Uterus (tissue), 4 donors: ENCODE results near the gene TMEM106C. TPM values are rescaled to one million over a fixed set of nuclear protein-coding genes. Genes with fewer than 3 reads are reported as not detected.

Source experiments
- DNase-seq, 2 donors: peaks; one replicate each; pipeline ENCODE4 v3.0.0-alpha.2; 2019 to 2020
- H3K27ac ChIP-seq, 2 donors: fragments of 200-600 bp; sonication (generic); 1 replicate in 1 of 2; 2 replicates in 1 of 2; pipeline ENCODE4 v1.5.1; 2016 to 2018
- H3K27me3 ChIP-seq, 2 donors: fragments of 200-600 bp; sonication (generic); one replicate each; pipeline ENCODE4 v1.5.1; 2018 to 2019; ENCODE audit warnings: control low read depth in 1 of 2
- H3K36me3 ChIP-seq, 2 donors: fragments of 200-600 bp; sonication (generic); one replicate each; pipeline ENCODE4 v1.5.1; 2019; ENCODE audit warnings: control low read depth in 1 of 2
- H3K4me1 ChIP-seq, 2 donors: fragments of 200-600 bp; sonication (generic); one replicate each; pipeline ENCODE4 v1.5.1; 2018 to 2019; ENCODE audit warnings: control low read depth in 1 of 2
- H3K4me3 ChIP-seq, 2 donors: fragments of 200-600 bp; sonication (generic); 1 replicate in 1 of 2; 2 replicates in 1 of 2; pipeline ENCODE4 v1.5.1; 2018 to 2019; ENCODE audit warnings: mild to moderate bottlenecking in 1 of 2
- H3K9me3 ChIP-seq, 2 donors: fragments of 200-600 bp; sonication (generic); one replicate each; pipeline ENCODE4 v1.5.1; 2019; ENCODE audit warnings: control low read depth in 1 of 2
- POLR2A ChIP-seq, 2 donors: fragments of 450-650 bp; IDR thresholded peaks; one replicate each; pipeline ENCODE4 v1.6.1; 2016; ENCODE audit warnings: antibody characterized with exemption in 2 of 2, mild to moderate bottlenecking in 1 of 2, moderate library complexity in 1 of 2
- intact Hi-C: fragments of 100-400 bp; cut with DNase I; formaldehyde crosslinking; loops from one replicate; pipeline ENCODE4 v1.15.1; 2023; ENCODE audit warnings: low total_unique reads
- total RNA-seq, 4 donors: library from RNA; depleted of rRNA in 3 of 4; stranded (reverse); fragments of >200 nt in 3 of 4; gene quantifications; one replicate each; pipeline versions ENCODE4 v1.1.0 to v1.2.4, GENCODE V29; 2014 to 2023
- TF ChIP-seq, protein P1 (sequence below), 4 experiments: fragments of 200-600 bp in 2 of 4; fragments of 450-650 bp in 2 of 4; sonication (generic) in 2 of 4; IDR thresholded peaks; one replicate each; pipeline ENCODE4 v1.5.1; 2016 to 2019; ENCODE audit warnings: antibody characterized with exemption in 4 of 4, mild to moderate bottlenecking in 2 of 4, moderate library complexity in 1 of 4
- donor health status: DM: yes; HTN: yes; CAD: no.

The TMEM106C gene
- total RNA-seq, 4 donors from 2014 or later: 54.9 to 157 (median 77.6) TPM

DNA sequence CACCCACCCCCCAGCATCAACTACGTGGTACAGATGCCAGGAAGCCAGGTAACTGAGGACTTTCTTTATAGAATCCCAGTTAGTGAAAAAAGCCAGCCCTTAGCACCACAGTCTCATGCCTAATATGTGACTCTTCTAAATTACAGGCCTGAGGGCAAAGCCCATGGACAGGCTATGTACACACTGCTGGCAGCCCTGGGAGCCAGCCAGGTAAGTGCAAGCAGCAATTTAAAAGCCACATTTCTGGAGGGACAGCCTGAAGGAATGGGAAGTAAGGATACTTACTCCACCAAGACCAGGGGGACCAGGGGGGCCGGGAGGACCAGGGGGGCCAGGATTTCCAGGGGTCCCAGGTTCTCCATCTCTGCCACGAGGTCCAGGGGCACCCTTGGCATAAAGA, 33.9 kb downstream of the TMEM106C start:
- TF ChIP-seq POLR2A (IDR thresholded peaks at IDR 0.05): no peak
- TF ChIP-seq, protein P1, sequence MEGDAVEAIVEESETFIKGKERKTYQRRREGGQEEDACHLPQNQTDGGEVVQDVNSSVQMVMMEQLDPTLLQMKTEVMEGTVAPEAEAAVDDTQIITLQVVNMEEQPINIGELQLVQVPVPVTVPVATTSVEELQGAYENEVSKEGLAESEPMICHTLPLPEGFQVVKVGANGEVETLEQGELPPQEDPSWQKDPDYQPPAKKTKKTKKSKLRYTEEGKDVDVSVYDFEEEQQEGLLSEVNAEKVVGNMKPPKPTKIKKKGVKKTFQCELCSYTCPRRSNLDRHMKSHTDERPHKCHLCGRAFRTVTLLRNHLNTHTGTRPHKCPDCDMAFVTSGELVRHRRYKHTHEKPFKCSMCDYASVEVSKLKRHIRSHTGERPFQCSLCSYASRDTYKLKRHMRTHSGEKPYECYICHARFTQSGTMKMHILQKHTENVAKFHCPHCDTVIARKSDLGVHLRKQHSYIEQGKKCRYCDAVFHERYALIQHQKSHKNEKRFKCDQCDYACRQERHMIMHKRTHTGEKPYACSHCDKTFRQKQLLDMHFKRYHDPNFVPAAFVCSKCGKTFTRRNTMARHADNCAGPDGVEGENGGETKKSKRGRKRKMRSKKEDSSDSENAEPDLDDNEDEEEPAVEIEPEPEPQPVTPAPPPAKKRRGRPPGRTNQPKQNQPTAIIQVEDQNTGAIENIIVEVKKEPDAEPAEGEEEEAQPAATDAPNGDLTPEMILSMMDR (IDR thresholded peaks at IDR 0.05): no peak
- Histone ChIP-seq H3K27me3 (no peaks in the 10 kb centered on the region), H3K4me3 (no peak overlapping the region), H3K4me1 (peaks cover 0 to 3% of the 10 kb centered on the region in 2 donors), H3K36me3 (no peaks in the 10 kb centered on the region), H3K27ac (no peak overlapping the region), H3K9me3 (no peaks in the 10 kb centered on the region)
- intact Hi-C loops: no loop called here
- DNase-seq: no peak

DNA sequence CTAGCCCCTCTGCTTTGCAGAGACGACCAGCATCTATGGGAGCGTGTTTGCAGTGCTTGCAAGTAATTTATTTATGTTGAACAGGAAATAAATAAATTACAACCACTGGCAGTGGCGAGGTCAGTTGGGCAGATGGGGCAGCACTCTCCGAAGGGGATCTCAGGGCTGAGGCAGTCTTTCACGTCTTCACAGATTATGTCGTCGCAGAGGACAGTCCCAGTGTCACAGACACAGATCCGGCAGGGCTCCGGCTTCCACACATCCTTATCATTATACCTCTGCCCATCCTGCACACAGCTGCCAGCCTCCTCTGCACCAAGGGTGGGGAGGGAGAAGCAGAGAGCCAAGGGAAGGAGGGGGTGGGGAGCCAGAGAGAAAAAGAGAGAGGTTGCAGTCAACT, 36.4 kb downstream of the TMEM106C start:
- no peak for TF ChIP-seq POLR2A (IDR thresholded peaks at IDR 0.05)
- TF ChIP-seq, protein P1 (IDR thresholded peaks at IDR 0.05): no peak
- Histone ChIP-seq H3K9me3 (no peaks in the 10 kb centered on the region), H3K4me1 (peaks cover 4 to 19% of the 10 kb centered on the region in 2 donors), H3K4me3 (no peak overlapping the region), H3K27me3 (peaks cover 6 to 9% of the 10 kb centered on the region in 2 donors), H3K36me3 (no peaks in the 10 kb centered on the region), H3K27ac (no peak overlapping the region)
- no peak for DNase-seq
- intact Hi-C loops: no loop called here

DNA sequence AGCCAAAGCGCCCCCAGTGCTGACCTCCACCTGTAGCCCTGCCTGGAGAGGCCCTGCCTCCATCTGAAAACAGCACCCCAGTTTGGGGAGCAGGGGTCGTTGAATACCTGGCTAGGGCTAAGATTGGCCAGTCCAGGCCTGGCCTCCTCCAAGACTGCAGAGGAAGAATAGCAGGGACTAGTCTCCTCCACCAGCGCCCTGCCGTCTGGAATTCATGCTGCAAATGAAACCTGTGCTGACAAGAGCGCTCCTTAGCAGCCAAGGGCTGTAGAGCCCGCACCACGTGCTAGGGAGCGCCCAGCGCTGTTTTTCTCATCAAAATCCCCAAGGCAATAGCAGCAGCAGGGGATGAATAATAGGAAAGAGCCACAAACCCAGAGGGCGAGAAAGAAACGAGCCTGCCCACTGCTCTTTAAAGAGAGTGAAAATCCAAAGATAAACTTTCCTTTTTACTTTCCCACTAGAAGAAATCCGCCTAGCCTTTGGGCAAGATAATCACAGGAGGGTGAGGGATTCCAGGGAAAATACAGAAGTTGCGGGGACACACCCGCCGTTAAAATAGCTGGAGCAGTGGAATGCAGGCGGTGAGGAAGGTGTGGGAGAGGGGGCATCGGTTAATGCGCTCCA, 37.6 kb downstream of the TMEM106C start:
- TF ChIP-seq, protein P1 (IDR thresholded peaks at IDR 0.05): no peak
- TF ChIP-seq POLR2A (IDR thresholded peaks at IDR 0.05): no peak
- intact Hi-C loops: no loop called here
- Histone ChIP-seq H3K4me1 (peaks cover 4 to 20% of the 10 kb centered on the region in 2 donors), H3K27me3 (peaks cover 11 to 15% of the 10 kb centered on the region in 2 donors), H3K27ac (peak overlapping the region in 1 of 2 donors; percentile 41), H3K36me3 (no peaks in the 10 kb centered on the region), H3K4me3 (peak overlapping the region; percentile 37 to 38), H3K9me3 (no peaks in the 10 kb centered on the region)
- DNase-seq: no peak

DNA sequence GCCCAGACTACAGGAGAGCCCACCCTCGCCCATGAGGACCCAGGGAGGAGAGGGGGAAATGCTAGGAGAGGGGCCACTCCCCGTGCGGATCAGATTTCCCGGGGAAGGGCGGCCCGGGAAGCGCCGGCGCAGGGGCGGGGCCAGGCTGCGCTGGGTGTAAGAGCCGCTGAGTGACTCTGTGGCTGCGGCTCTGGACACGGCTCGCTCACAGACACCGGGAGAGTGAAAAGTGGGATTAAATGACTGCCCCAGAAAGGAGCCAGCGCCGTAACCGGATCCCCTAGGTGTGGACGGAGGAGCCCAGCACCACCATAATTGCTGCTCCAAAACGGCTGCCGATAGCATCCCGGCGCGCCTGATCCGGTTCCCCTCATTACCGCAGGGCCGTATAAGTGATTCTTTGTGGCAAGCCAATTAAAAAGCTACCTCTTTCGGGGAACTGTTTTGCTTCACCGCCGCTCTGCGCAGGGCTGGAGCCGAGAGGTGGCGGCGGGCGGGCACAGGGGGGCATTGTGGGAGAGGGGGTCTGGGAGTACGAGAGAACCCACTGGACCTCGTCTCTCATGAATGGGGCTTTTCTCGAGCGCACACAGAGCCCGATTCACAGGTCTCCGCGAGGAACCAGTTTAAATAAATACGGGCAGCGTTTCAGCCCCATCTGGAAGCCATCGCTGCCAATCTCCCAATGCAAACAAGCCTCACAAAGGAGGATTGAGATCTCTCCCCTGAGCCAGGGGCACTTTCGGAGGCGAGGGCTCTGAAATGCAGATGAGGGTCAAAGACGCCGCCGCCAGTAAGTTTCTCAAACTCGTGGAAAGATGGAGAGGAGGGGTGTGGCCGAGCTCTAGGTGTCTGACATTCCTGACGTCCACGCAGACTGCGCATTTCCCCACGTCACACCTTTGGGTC, 38.4 kb downstream of the TMEM106C start:
- no peak for TF ChIP-seq POLR2A (IDR thresholded peaks at IDR 0.05)
- TF ChIP-seq, protein P1 (IDR thresholded peaks at IDR 0.05): no peak
- Histone ChIP-seq H3K4me1 (peaks cover 4 to 20% of the 10 kb centered on the region in 2 donors), H3K27me3 (peaks cover 11 to 15% of the 10 kb centered on the region in 2 donors), H3K4me3 (peak overlapping the region; percentile 37 to 38), H3K9me3 (no peaks in the 10 kb centered on the region), H3K36me3 (no peaks in the 10 kb centered on the region), H3K27ac (peak overlapping the region in 1 of 2 donors; percentile 41)
- intact Hi-C loops: no loop called here
- DNase-seq: no peak

DNA sequence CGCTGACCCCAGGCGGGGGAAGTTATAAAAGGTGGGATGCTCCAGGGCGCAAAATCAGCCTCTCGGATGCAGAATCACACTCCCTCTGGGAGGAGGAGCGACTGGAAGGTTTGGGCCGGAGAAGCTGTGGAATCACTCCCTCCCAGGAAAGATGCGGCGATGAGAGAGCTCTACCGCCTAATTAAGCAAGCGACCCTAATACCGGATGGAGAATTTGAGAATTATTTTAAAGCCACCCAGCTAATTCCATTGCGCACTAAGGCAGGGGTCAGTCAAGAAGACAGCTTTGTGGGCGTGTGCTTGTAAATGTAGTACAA, 39.0 kb downstream of the TMEM106C start:
- peaks cover 11 to 15% of the 10 kb centered on the region in 2 donors for H3K27me3 ChIP-seq
- H3K4me1 ChIP-seq: peaks cover 4 to 20% of the 10 kb centered on the region in 2 donors

More for the DNA sequence above, 39.0 kb downstream of the TMEM106C start:
- no peak for DNase-seq
- no peak overlapping the region for H3K27ac ChIP-seq
- no peaks in the 10 kb centered on the region for H3K9me3 ChIP-seq
- peak overlapping the region; percentile 37 to 38 for H3K4me3 ChIP-seq
- no peak for TF ChIP-seq POLR2A (IDR thresholded peaks at IDR 0.05)
- TF ChIP-seq, protein P1 (IDR thresholded peaks at IDR 0.05): no peak
- intact Hi-C loops: no loop called here
- no peaks in the 10 kb centered on the region for H3K36me3 ChIP-seq
